ENCODE data around the gene MINDY2.
"Not testable (repeated sequence)": the region's sequence is repeated elsewhere in the genome, so short reads cannot be mapped to it uniquely, and the experiment has no call there.

Gene MINDY2

GRCh38 chr15:58877999-58878825 lies 107.1 kb downstream of the MINDY2 start:
- TF ChIP-seq GABPA (IDR thresholded peaks at IDR 0.05; ENCODE audit: low read depth) = no peak
- no peak for TF ChIP-seq CTCF (IDR thresholded peaks at IDR 0.05; ENCODE audit: insufficient read depth, low read length)
- TF ChIP-seq REST (IDR thresholded peaks at IDR 0.05; ENCODE audit: insufficient replicate concordance, low read depth) = no peak
- TF ChIP-seq POLR2AphosphoS5 (IDR thresholded peaks at IDR 0.05; ENCODE audit: low read depth) = no peak
- TF ChIP-seq SPI1 (IDR thresholded peaks at IDR 0.05; ENCODE audit: borderline replicate concordance, low read depth) = no peak
- no peak for DNase-seq (ENCODE audit: low read depth in 1 of 2, low spot score in 1 of 2)
- H3K27ac ChIP-seq (replicated peaks) = no peak overlapping the region
- no peak overlapping the region for H3K4me3 ChIP-seq (replicated peaks; ENCODE audit: insufficient read depth, low read length)
- no peaks in the 10 kb centered on the region for H3K27me3 ChIP-seq (ENCODE audit: insufficient read depth, poor library complexity, severe bottlenecking)

GRCh38 chr15:58880320-58880719 lies 109.2 kb downstream of the MINDY2 start:
- H3K27ac ChIP-seq (replicated peaks) = no peak overlapping the region
- TF ChIP-seq GABPA (IDR thresholded peaks at IDR 0.05; ENCODE audit: low read depth) (no peak), CTCF (IDR thresholded peaks at IDR 0.05; ENCODE audit: insufficient read depth, low read length) (no peak), SPI1 (IDR thresholded peaks at IDR 0.05; ENCODE audit: borderline replicate concordance, low read depth) (no peak), POLR2AphosphoS5 (IDR thresholded peaks at IDR 0.05; ENCODE audit: low read depth) (no peak), REST (IDR thresholded peaks at IDR 0.05; ENCODE audit: insufficient replicate concordance, low read depth) (no peak)
- H3K27me3 ChIP-seq (ENCODE audit: insufficient read depth, poor library complexity, severe bottlenecking) = no peaks in the 10 kb centered on the region
- DNase-seq (ENCODE audit: low read depth in 1 of 2, low spot score in 1 of 2) = no peak
- no peak overlapping the region for H3K4me3 ChIP-seq (replicated peaks; ENCODE audit: insufficient read depth, low read length)

GRCh38 chr15:58882243-58882642 lies 111.1 kb downstream of the MINDY2 start:
- Histone ChIP-seq H3K4me3 (replicated peaks; ENCODE audit: insufficient read depth, low read length) (no peak overlapping the region), H3K27ac (replicated peaks) (no peak overlapping the region), H3K27me3 (ENCODE audit: insufficient read depth, poor library complexity, severe bottlenecking) (no peaks in the 10 kb centered on the region)
- DNase-seq (ENCODE audit: low read depth in 1 of 2, low spot score in 1 of 2) = no peak
- TF ChIP-seq POLR2AphosphoS5 (IDR thresholded peaks at IDR 0.05; ENCODE audit: low read depth) (no peak), SPI1 (IDR thresholded peaks at IDR 0.05; ENCODE audit: borderline replicate concordance, low read depth) (no peak), GABPA (IDR thresholded peaks at IDR 0.05; ENCODE audit: low read depth) (no peak)

- peak; percentile 75 for TF ChIP-seq SPI1 (IDR thresholded peaks at IDR 0.05; ENCODE audit: borderline replicate concordance, low read depth)
- H3K27ac ChIP-seq (replicated peaks) = peak overlapping the region; percentile 18; the same call in 1 of the 2 replicates
- H3K4me3 ChIP-seq (replicated peaks; ENCODE audit: insufficient read depth, low read length); H3K27me3 ChIP-seq (ENCODE audit: insufficient read depth, poor library complexity, severe bottlenecking): not testable (repeated sequence)
- peak in 1 of 2 experiments; percentile 47 for DNase-seq (ENCODE audit: low read depth in 1 of 2, low spot score in 1 of 2)
These were observed 112.8 kb downstream of the MINDY2 start for GRCh38 chr15:58883926-58884325.
